Lower leg skin (tissue), 3 donors: ENCODE measurements around the gene TAOK2.

ENCODE experiments used
- CTCF ChIP-seq, 3 donors: fragments of 450-650 bp; IDR thresholded peaks; one replicate each; pipeline ENCODE4 v1.5.1; 2016; ENCODE audit warnings: antibody characterized with exemption in 3 of 3, mild to moderate bottlenecking in 3 of 3, moderate library complexity in 2 of 3
- POLR2A ChIP-seq, 2 donors: fragments of 450-650 bp; IDR thresholded peaks; one replicate each; pipeline ENCODE4 v1.6.1; 2016 to 2017; ENCODE audit warnings: antibody characterized with exemption in 2 of 2, mild to moderate bottlenecking in 1 of 2, moderate library complexity in 1 of 2

DNA sequence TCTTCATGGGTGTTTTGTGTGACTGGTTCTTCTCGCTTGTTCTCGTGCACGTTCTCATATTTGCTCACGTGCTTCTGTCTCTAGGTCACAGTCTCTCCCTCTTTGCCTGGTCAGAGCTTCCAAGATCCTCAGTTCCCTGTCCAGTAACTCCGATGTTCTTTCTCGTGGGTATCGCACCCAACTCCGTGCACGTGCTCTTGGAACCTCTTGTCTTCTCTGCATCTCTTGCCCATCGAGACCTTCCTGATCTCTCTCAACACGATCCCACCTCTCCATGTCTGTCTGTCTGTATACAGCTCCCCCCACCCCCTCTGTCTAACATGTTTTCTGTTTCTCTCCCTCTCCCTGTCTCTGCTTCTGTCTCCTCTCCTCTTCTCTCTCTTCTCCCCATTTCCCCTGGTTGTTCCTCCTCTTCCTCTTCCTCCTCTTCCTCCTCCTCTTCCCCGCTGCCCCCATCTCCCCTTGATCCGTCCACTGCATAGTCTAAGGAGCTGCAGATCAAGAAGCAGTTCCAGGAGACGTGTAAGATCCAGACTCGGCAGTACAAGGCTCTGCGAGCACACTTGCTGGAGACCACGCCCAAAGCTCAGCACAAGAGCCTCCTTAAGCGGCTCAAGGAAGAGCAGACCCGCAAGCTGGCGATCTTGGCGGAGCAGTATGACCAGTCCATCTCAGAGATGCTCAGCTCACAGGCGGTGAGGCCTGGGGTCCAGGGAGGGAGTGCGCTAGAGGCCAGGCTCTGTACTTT, 15.6 kb downstream of the TAOK2 start:
- TF ChIP-seq POLR2A (IDR thresholded peaks at IDR 0.05) = no peak
- no peak for TF ChIP-seq CTCF (IDR thresholded peaks at IDR 0.05)
